Measurements from ENCODE around the gene MAPK6. TPM values are rescaled to one million over a fixed set of nuclear protein-coding genes. Genes with fewer than 3 reads are reported as not detected.
"Not testable (repeated sequence)": the region's sequence is repeated elsewhere in the genome, so short reads cannot be mapped to it uniquely, and the experiment has no call there.

Gene MAPK6
- total RNA-seq, 4 donors from 2014 or later: 53.8 to 162 (median 69.2) TPM

- WGBS, 2 donors: 53 to 55% methylated on average over 11 to 13 of the region's 13 CpGs
- H3K36me3 ChIP-seq: no peaks in the 10 kb centered on the region
- no peak overlapping the region for H3K4me3 ChIP-seq
- no peak for DNase-seq
- intact Hi-C loops (cut with DNase I): no loop called here
- H3K4me1 ChIP-seq: peaks cover 12 to 55% (median 27%) of the 10 kb centered on the region in 3 donors
- no peaks in the 10 kb centered on the region for H3K27me3 ChIP-seq
- no peak for TF ChIP-seq POLR2A (IDR thresholded peaks at IDR 0.05)
- peak; percentile 52 to 87 (median 78) for TF ChIP-seq CTCF (IDR thresholded peaks at IDR 0.05)
- H3K27ac ChIP-seq: peak overlapping the region in 3 of 4 donors; percentile 79 to 90 (median 90)
- no peaks in the 10 kb centered on the region for H3K9me3 ChIP-seq
Measured at GRCh38 chr15:52078876-52079700, 60.1 kb downstream of the MAPK6 start.

- Histone ChIP-seq H3K4me3 (no peak overlapping the region), H3K27me3 (no peaks in the 10 kb centered on the region), H3K27ac (no peak overlapping the region), H3K36me3 (no peaks in the 10 kb centered on the region), H3K4me1 (peaks cover 12 to 46% (median 23%) of the 10 kb centered on the region in 3 donors), H3K9me3 (no peaks in the 10 kb centered on the region)
- intact Hi-C loops (cut with DNase I): loop anchor here (10.0 kb wide), 1 partner anchor 95 kb away; no protein-coding TSS in a partner anchor
- WGBS, 2 donors: 68 to 70% methylated on average over 5 of the region's 5 CpGs
- TF ChIP-seq POLR2A (IDR thresholded peaks at IDR 0.05) (no peak), CTCF (IDR thresholded peaks at IDR 0.05) (no peak)
- no peak for DNase-seq
Measured at GRCh38 chr15:52080031-52080430, 61.0 kb downstream of the MAPK6 start.

GRCh38 chr15:52080706-52081392 is 61.8 kb downstream of the MAPK6 start:
- 91 to 92% methylated on average over 9 of the region's 9 CpGs for WGBS, 2 donors
- H3K36me3 ChIP-seq: no peaks in the 10 kb centered on the region
- no peak overlapping the region for H3K4me3 ChIP-seq
- TF ChIP-seq POLR2A (IDR thresholded peaks at IDR 0.05) (no peak), CTCF (IDR thresholded peaks at IDR 0.05) (no peak)
- peaks cover 12 to 46% (median 26%) of the 10 kb centered on the region in 3 donors for H3K4me1 ChIP-seq
- H3K9me3 ChIP-seq: peaks cover 0 to under 1% (median 0%) of the 10 kb centered on the region in 3 donors
- H3K27me3 ChIP-seq: no peaks in the 10 kb centered on the region
- DNase-seq: no peak
- H3K27ac ChIP-seq: no peak overlapping the region
- intact Hi-C loops (cut with DNase I): loop anchor here (10.0 kb wide), 1 partner anchor 96 kb away; no protein-coding TSS in a partner anchor

- Histone ChIP-seq H3K27ac (no peak overlapping the region), H3K36me3 (no peaks in the 10 kb centered on the region), H3K9me3 (peaks cover 0 to 15% (median 7%) of the 10 kb centered on the region in 3 donors), H3K4me3 (no peak overlapping the region), H3K4me1 (peaks cover 5 to 30% (median 18%) of the 10 kb centered on the region in 3 donors), H3K27me3 (no peaks in the 10 kb centered on the region)
- no peak for TF ChIP-seq POLR2A (IDR thresholded peaks at IDR 0.05)
- no peak for TF ChIP-seq CTCF (IDR thresholded peaks at IDR 0.05)
- intact Hi-C loops (cut with DNase I): loop anchor here (10.0 kb wide), 1 partner anchor 98 kb away; no protein-coding TSS in a partner anchor
- WGBS, 2 donors: 73 to 89% methylated on average over 5 of the region's 5 CpGs
- no peak for DNase-seq
Measured at GRCh38 chr15:52082197-52083036, 63.4 kb downstream of the MAPK6 start.

- intact Hi-C loops (cut with DNase I): loop anchor here (10.0 kb wide), 1 partner anchor 98 kb away; no protein-coding TSS in a partner anchor
Measured at GRCh38 chr15:52083037-52083359, 64.0 kb downstream of the MAPK6 start.

More at GRCh38 chr15:52083037-52083359, 64.0 kb downstream of the MAPK6 start:
- not testable (repeated sequence) for DNase-seq, H3K4me3 ChIP-seq, H3K27ac ChIP-seq, H3K36me3 ChIP-seq, H3K27me3 ChIP-seq
- Histone ChIP-seq H3K9me3 (peaks cover 0 to 15% (median 7%) of the 10 kb centered on the region in 3 donors), H3K4me1 (peaks cover 5 to 24% (median 12%) of the 10 kb centered on the region in 3 donors)
- WGBS, 2 donors: 87 to 100% methylated on average over 1 of the region's 1 CpG
